ENCODE data around the gene BICC1.

Gene BICC1

DNA sequence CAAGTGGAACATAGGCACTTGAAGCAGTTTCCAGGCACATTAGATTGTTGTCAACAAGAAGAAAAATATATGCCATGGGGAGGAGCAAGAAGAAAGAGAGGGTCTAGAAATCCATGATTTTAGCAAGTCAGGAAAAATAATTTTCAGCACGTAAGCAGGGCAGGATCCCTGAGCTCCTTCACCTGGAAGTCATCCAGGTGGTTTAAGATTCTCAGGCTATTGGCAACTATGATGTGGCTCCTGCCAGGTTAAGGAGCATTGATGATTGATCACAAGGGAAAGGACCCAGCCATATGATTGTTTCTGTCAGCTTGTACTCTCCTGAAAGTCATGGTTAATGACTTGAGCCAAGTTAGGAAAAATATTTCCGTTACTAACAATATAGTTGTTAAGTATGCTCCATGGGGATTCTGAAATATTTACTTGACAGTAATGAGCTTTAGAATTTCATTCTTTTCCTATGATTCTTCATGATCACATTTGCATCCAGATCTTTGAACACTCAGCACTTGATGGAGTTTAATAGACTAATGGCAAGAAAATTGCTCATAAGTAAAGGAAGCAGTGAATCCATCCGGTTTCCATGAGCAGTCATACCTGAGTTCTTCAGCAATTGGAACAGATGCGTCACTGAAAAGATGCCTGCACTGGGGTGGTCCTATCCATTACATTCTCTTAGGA is 209.1 kb downstream of the BICC1 start:
- Histone ChIP-seq H3K9me3 (ENCODE audit: control insufficient read depth in 1 of 2, low read length in 2 of 2) (no peaks in the 10 kb centered on the region), H3K27ac (ENCODE audit: low read length) (no peak overlapping the region), H3K4me1 (ENCODE audit: control insufficient read depth in 1 of 2, insufficient read depth in 2 of 2, low read length in 2 of 2) (no peaks in the 10 kb centered on the region), H3K4me3 (ENCODE audit: low read depth in 1 of 2, low read length in 2 of 2) (no peak overlapping the region), H3K27me3 (ENCODE audit: low read depth, low read length) (no peaks in the 10 kb centered on the region), H3K36me3 (ENCODE audit: control insufficient read depth in 1 of 2, insufficient read depth in 2 of 2, low read length in 2 of 2) (no peaks in the 10 kb centered on the region)

DNA sequence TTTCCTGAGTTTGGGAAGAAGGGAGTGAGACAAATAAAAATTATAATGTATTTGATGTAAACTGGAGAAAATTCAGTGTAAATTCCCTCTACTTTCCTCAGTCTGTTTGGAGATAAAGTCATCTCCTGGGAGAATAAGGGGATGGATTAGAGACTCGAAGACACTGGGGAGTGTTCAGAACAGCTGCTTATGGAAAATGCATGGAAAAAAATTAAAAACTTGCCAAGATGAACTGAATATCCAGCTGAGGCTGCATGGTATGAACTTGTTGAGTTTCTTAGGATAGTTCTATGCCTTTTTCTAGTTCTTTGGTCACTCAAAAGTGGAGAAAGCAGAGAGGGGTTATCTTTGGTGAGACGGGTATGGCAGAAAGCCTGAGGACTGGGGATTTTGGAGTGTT is 210.5 kb downstream of the BICC1 start:
- Histone ChIP-seq H3K4me1 (ENCODE audit: control insufficient read depth in 1 of 2, insufficient read depth in 2 of 2, low read length in 2 of 2) (no peaks in the 10 kb centered on the region), H3K9me3 (ENCODE audit: control insufficient read depth in 1 of 2, low read length in 2 of 2) (no peaks in the 10 kb centered on the region), H3K4me3 (ENCODE audit: low read depth in 1 of 2, low read length in 2 of 2) (no peak overlapping the region), H3K36me3 (ENCODE audit: control insufficient read depth in 1 of 2, insufficient read depth in 2 of 2, low read length in 2 of 2) (no peaks in the 10 kb centered on the region), H3K27ac (ENCODE audit: low read length) (no peak overlapping the region), H3K27me3 (ENCODE audit: low read depth, low read length) (no peaks in the 10 kb centered on the region)

DNA sequence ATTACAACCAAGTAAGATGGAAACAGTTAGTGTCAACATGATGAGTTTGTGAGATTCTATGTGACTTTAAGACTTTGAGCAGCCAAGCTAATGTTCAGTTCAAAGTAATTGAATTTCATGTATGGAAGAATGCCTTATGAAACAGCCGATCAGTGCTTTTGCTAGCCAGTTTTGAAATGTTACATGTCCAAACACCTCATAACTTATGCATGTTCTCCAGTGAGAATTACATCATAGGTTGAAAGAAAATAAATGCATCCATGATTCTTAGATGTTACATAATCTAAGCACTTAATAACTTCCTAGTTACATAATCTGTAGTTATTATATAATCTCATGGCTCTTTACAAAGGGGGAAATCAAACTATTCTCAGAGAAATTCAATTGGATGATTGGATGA is 211.3 kb downstream of the BICC1 start:
- no peaks in the 10 kb centered on the region for H3K9me3 ChIP-seq (ENCODE audit: control insufficient read depth in 1 of 2, low read length in 2 of 2)
- H3K4me1 ChIP-seq (ENCODE audit: control insufficient read depth in 1 of 2, insufficient read depth in 2 of 2, low read length in 2 of 2), result no peaks in the 10 kb centered on the region
- no peaks in the 10 kb centered on the region for H3K27me3 ChIP-seq (ENCODE audit: low read depth, low read length)
- no peak overlapping the region for H3K27ac ChIP-seq (ENCODE audit: low read length)
- H3K36me3 ChIP-seq (ENCODE audit: control insufficient read depth in 1 of 2, insufficient read depth in 2 of 2, low read length in 2 of 2), result no peaks in the 10 kb centered on the region
- H3K4me3 ChIP-seq (ENCODE audit: low read depth in 1 of 2, low read length in 2 of 2), result no peak overlapping the region

DNA sequence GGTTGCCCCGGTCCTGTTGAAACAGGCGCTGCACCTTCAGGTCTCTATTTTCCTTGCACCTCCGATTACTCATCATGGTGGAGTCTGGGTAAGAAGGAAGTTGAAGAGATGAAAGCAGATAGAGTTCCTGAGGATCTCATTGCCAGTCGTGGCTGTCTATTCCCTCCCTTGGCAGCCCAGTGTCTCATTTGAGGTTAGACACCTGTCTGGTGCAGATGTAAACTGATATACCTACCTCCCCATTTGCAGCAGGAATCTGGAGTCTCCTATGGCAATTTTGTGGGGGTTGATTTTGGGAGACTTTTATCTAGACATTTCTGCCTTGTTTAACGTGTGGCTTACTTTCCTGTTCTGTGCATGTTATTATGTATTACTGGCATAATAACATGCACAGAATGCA is 212.1 kb downstream of the BICC1 start:
- H3K4me1 ChIP-seq (ENCODE audit: control insufficient read depth in 1 of 2, insufficient read depth in 2 of 2, low read length in 2 of 2), result no peaks in the 10 kb centered on the region
- no peaks in the 10 kb centered on the region for H3K9me3 ChIP-seq (ENCODE audit: control insufficient read depth in 1 of 2, low read length in 2 of 2)
- no peak overlapping the region for H3K27ac ChIP-seq (ENCODE audit: low read length)
- H3K36me3 ChIP-seq (ENCODE audit: control insufficient read depth in 1 of 2, insufficient read depth in 2 of 2, low read length in 2 of 2), result no peaks in the 10 kb centered on the region
- no peaks in the 10 kb centered on the region for H3K27me3 ChIP-seq (ENCODE audit: low read depth, low read length)
- no peak overlapping the region for H3K4me3 ChIP-seq (ENCODE audit: low read depth in 1 of 2, low read length in 2 of 2)

DNA sequence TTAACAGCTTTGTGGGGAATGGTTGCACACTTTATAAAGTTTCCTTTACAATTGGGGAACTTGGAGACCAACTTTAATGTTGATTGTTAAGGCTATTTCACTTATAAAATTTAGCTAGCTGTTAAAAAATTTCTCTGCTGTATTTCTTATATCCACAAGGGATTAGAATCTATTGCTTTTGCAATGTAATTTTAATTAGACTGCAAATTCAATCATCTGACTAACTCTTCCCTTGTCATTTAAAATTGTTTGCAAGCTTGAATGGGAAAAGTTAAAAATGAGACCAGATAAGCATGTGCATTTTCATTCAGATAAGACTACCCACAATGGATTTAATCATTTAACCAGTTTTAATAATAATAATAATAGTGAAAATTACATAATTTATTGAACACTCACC is 213.2 kb downstream of the BICC1 start:
- no peaks in the 10 kb centered on the region for H3K4me1 ChIP-seq (ENCODE audit: control insufficient read depth in 1 of 2, insufficient read depth in 2 of 2, low read length in 2 of 2)
- H3K9me3 ChIP-seq (ENCODE audit: control insufficient read depth in 1 of 2, low read length in 2 of 2), result no peaks in the 10 kb centered on the region
- H3K27me3 ChIP-seq (ENCODE audit: low read depth, low read length), result no peaks in the 10 kb centered on the region
- no peaks in the 10 kb centered on the region for H3K36me3 ChIP-seq (ENCODE audit: control insufficient read depth in 1 of 2, insufficient read depth in 2 of 2, low read length in 2 of 2)
- no peak overlapping the region for H3K27ac ChIP-seq (ENCODE audit: low read length)
- H3K4me3 ChIP-seq (ENCODE audit: low read depth in 1 of 2, low read length in 2 of 2), result no peak overlapping the region

DNA sequence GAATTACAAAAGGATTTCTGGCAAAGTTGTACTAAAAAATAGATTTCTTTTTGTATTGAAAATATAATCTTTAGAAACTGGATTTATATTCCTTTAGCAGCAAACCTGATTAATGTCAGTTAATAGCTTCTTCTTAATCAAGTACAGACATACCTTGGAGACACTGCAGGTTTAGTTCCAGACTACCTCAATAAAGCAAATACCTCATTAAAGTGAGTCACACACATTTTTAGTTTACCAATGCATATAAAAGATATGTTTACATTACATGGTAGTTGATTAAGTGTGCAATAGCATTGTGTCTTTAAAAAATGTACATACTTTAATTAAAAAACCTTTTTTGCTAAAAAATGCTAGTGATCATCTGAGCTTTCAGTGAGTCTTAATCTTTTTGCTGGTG is 215.0 kb downstream of the BICC1 start:
- Histone ChIP-seq H3K9me3 (ENCODE audit: control insufficient read depth in 1 of 2, low read length in 2 of 2) (no peaks in the 10 kb centered on the region), H3K27ac (ENCODE audit: low read length) (no peak overlapping the region), H3K4me3 (ENCODE audit: low read depth in 1 of 2, low read length in 2 of 2) (no peak overlapping the region), H3K27me3 (ENCODE audit: low read depth, low read length) (no peaks in the 10 kb centered on the region), H3K36me3 (ENCODE audit: control insufficient read depth in 1 of 2, insufficient read depth in 2 of 2, low read length in 2 of 2) (no peaks in the 10 kb centered on the region), H3K4me1 (ENCODE audit: control insufficient read depth in 1 of 2, insufficient read depth in 2 of 2, low read length in 2 of 2) (no peaks in the 10 kb centered on the region)

DNA sequence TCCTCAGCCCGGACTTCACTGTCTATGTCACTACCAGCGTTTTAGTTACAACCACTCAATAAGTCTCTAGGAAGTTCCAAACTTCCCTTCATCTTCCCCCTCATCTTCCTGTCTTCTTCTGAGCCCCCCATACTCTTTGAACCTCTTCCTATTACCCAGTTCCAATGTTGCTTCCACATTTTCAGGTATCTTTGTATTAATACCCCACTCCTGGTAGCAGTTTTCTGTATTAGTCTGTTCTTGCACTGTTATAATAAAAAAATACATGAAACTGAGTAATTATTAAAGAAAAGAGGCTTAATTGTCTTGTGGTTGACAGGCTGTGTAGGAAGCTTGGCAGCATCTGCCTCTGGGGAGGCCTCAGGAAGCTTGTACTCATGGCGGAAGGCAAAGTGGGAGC is 218.6 kb downstream of the BICC1 start:
- Histone ChIP-seq H3K27ac (ENCODE audit: low read length) (no peak overlapping the region), H3K27me3 (ENCODE audit: low read depth, low read length) (no peaks in the 10 kb centered on the region), H3K9me3 (ENCODE audit: control insufficient read depth in 1 of 2, low read length in 2 of 2) (no peaks in the 10 kb centered on the region), H3K4me1 (ENCODE audit: control insufficient read depth in 1 of 2, insufficient read depth in 2 of 2, low read length in 2 of 2) (no peaks in the 10 kb centered on the region), H3K4me3 (ENCODE audit: low read depth in 1 of 2, low read length in 2 of 2) (no peak overlapping the region), H3K36me3 (ENCODE audit: control insufficient read depth in 1 of 2, insufficient read depth in 2 of 2, low read length in 2 of 2) (no peaks in the 10 kb centered on the region)

DNA sequence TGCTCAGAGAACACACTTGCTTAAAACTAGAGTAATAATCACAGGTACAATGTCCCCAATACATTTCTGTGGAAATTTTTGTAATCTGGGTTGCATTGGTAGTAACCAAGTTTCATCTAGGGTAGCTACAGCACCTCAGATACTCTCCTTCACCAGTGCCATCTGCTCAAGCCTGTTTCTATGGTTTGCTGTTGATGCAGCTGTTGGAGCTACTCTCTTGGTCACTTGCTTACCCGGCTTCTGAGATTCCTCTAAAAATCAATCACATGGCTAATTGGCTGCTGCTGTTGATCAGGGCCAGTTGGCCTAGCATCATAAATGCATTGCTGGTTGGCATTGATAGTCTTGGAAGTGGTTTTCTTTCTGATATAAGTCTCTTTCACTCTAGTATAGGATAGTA is 220.8 kb downstream of the BICC1 start:
- H3K4me3 ChIP-seq (ENCODE audit: low read depth in 1 of 2, low read length in 2 of 2), result no peak overlapping the region
- no peaks in the 10 kb centered on the region for H3K36me3 ChIP-seq (ENCODE audit: control insufficient read depth in 1 of 2, insufficient read depth in 2 of 2, low read length in 2 of 2)
- no peaks in the 10 kb centered on the region for H3K27me3 ChIP-seq (ENCODE audit: low read depth, low read length)
- H3K9me3 ChIP-seq (ENCODE audit: control insufficient read depth in 1 of 2, low read length in 2 of 2), result no peaks in the 10 kb centered on the region
- no peak overlapping the region for H3K27ac ChIP-seq (ENCODE audit: low read length)
- H3K4me1 ChIP-seq (ENCODE audit: control insufficient read depth in 1 of 2, insufficient read depth in 2 of 2, low read length in 2 of 2), result no peaks in the 10 kb centered on the region

DNA sequence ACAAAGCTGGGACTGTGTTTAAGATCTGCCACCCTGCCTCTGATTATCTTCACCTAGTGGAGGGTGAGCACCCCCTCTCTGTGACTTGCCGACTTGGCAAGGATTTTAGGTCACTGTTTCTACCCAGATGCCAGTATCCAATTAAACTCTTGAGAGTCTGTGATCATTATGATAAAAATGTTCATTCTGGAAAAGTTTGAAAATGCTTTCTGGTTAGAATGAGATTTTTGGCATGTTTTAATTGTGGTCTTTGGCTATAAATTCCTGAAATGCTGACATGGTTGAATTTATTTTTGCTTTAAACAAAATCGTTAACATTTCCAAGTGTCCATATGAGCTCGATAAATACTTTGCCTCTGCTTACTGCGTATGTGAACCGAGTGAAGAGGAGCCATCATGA is 221.4 kb downstream of the BICC1 start:
- H3K27ac ChIP-seq (ENCODE audit: low read length), result no peak overlapping the region

DNA sequence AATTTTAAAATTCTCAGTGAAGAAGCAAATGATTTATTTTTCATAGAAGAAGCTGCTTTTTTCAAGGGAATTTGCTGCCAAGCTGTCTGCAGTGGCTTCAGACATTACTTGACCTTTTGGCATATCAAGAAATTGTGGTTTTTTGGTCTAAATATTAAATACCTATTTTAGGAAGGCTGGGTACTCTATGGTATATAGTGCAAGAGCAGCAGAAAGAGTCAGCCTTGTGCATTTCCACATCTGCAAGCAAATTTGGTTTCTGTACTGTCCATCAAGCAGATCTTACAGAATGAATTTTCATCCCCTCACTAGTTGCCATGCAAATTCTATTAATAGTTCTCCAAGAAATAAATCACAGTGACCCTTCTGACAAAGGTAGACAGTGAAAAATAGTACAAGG is 222.0 kb downstream of the BICC1 start:
- no peaks in the 10 kb centered on the region for H3K9me3 ChIP-seq (ENCODE audit: control insufficient read depth in 1 of 2, low read length in 2 of 2)
- no peak overlapping the region for H3K4me3 ChIP-seq (ENCODE audit: low read depth in 1 of 2, low read length in 2 of 2)
- no peaks in the 10 kb centered on the region for H3K4me1 ChIP-seq (ENCODE audit: control insufficient read depth in 1 of 2, insufficient read depth in 2 of 2, low read length in 2 of 2)
- H3K27me3 ChIP-seq (ENCODE audit: low read depth, low read length), result no peaks in the 10 kb centered on the region
- no peak overlapping the region for H3K27ac ChIP-seq (ENCODE audit: low read length)
- H3K36me3 ChIP-seq (ENCODE audit: control insufficient read depth in 1 of 2, insufficient read depth in 2 of 2, low read length in 2 of 2), result no peaks in the 10 kb centered on the region

More for the DNA sequence above, 221.4 kb downstream of the BICC1 start:
- Histone ChIP-seq H3K9me3 (ENCODE audit: control insufficient read depth in 1 of 2, low read length in 2 of 2) (no peaks in the 10 kb centered on the region), H3K4me1 (ENCODE audit: control insufficient read depth in 1 of 2, insufficient read depth in 2 of 2, low read length in 2 of 2) (no peaks in the 10 kb centered on the region), H3K27me3 (ENCODE audit: low read depth, low read length) (no peaks in the 10 kb centered on the region), H3K36me3 (ENCODE audit: control insufficient read depth in 1 of 2, insufficient read depth in 2 of 2, low read length in 2 of 2) (no peaks in the 10 kb centered on the region), H3K4me3 (ENCODE audit: low read depth in 1 of 2, low read length in 2 of 2) (no peak overlapping the region)

DNA sequence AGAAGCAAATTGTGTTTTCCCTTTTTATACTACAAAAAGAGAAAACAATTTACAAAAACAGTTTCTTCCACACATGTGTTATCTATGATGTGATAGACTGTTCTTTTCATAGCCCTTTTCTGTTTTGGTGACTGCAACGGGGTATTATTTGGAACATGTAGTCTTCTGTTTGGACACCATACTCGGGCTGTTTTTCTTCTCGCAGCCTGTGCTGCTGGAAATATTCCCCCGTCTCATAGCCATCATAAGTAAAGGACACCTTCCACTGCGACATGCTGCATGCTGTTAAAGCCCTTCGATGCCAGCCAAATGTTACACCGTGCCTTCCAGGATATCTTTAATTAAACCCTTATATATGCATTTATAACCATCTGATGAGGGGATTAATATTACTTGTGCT is 222.4 kb downstream of the BICC1 start:
- no peak overlapping the region for H3K4me3 ChIP-seq (ENCODE audit: low read depth in 1 of 2, low read length in 2 of 2)
- no peak overlapping the region for H3K27ac ChIP-seq (ENCODE audit: low read length)
- no peaks in the 10 kb centered on the region for H3K27me3 ChIP-seq (ENCODE audit: low read depth, low read length)
- no peaks in the 10 kb centered on the region for H3K4me1 ChIP-seq (ENCODE audit: control insufficient read depth in 1 of 2, insufficient read depth in 2 of 2, low read length in 2 of 2)
- no peaks in the 10 kb centered on the region for H3K9me3 ChIP-seq (ENCODE audit: control insufficient read depth in 1 of 2, low read length in 2 of 2)
- no peaks in the 10 kb centered on the region for H3K36me3 ChIP-seq (ENCODE audit: control insufficient read depth in 1 of 2, insufficient read depth in 2 of 2, low read length in 2 of 2)

DNA sequence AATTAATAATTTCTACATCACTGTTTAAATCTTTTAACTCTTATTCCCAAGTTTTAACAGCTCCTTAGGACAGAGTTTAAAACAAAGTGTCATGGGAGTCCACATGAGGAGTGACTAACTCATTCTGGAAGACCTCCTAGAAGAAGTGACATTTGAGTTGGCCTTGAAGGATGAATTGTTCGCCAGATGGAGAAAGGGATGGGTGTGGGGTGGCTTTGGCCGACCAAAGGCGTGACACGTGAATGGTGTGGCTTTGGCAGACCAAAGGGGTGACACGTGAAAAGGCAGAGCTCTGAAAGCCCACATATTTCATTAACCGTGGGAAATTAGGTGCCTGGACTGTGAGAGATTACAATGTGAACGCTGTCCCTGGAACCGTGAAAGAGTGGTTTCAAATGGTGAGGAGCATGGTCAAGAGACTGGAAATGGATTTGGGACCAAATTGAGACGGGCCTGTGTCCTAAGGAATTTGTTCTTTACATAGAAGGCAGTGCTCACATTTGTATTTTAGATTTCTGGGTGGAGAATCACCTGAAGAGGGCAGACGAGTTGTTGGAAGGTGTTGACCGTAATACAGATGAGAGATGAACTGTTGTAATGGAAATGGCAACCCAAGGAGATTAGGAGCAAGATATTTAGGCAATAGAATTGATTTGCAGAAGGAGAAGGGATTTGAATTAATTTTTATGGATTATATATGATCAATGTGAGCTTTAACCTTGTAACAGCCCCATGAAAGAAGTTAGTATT is 228.1 kb downstream of the BICC1 start:
- Histone ChIP-seq H3K27me3 (ENCODE audit: low read depth, low read length) (no peaks in the 10 kb centered on the region), H3K4me1 (ENCODE audit: control insufficient read depth in 1 of 2, insufficient read depth in 2 of 2, low read length in 2 of 2) (no peaks in the 10 kb centered on the region), H3K27ac (ENCODE audit: low read length) (no peak overlapping the region), H3K36me3 (ENCODE audit: control insufficient read depth in 1 of 2, insufficient read depth in 2 of 2, low read length in 2 of 2) (no peaks in the 10 kb centered on the region), H3K4me3 (ENCODE audit: low read depth in 1 of 2, low read length in 2 of 2) (no peak overlapping the region), H3K9me3 (ENCODE audit: control insufficient read depth in 1 of 2, low read length in 2 of 2) (no peaks in the 10 kb centered on the region)

All from muscle layer of duodenum (tissue), 2 donors.